Measurements from ENCODE around the gene H3-3A.

Gene H3-3A

GRCh38 chr1:226062558-226063223 is at the start of gene H3-3A:
Gene H3-3A, plus strand, starts transcription at chr1:226062716. Its CDS starts 1,636 bp downstream, at chr1:226064352.
- in situ Hi-C loops (cut with HindIII; ENCODE audit: low sequenced_read_pairs) = loop anchor here (5.0 kb wide), 1 partner anchor 70 kb away; no protein-coding TSS in a partner anchor

GRCh38 chr1:226017070-226017469 is 45.4 kb upstream of the H3-3A start:
- in situ Hi-C loops (cut with HindIII; ENCODE audit: low sequenced_read_pairs) = no loop called here

DNA sequence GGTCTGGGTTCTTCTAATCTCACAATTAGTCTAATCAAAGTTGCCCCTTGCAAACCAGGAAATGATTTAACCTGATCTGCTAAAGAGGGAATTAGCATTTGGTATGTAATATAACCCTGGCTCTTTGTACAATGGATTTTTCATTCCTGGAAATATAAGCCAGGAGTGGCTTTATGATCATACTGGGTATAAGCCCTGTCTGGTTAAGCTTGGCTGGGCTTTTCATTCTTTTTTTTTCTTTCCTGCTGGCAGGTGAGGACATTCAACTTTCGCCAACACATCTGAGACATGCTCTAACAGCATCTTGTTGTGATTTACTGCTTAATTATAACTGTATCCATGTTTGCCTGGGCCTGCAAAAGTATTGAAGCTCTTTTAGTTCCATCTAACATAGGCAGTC is 42.9 kb upstream of the H3-3A start:
- in situ Hi-C loops (cut with HindIII; ENCODE audit: low sequenced_read_pairs) = no loop called here

DNA sequence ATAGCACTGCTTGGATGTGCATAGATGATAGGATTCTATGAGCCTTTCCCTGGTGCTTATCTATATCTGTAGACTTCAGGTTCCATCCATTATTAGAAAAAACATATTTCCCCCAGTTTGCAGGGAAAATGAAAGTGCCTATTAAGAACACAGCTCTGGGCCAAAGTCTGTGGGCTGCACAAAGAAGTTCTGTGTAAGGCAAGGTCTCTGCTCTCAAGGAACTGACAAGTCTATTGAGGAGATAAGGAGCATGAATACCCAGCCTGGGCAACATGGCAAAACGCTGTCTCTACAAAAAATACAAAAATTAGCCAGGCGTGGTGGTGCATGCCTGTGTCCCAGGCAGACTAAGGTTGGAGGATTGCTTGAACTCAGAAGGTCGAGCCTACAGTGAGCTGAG is 41.1 kb upstream of the H3-3A start:
- in situ Hi-C loops (cut with HindIII; ENCODE audit: low sequenced_read_pairs) = no loop called here

GRCh38 chr1:226021801-226022200 is 40.7 kb upstream of the H3-3A start:
- in situ Hi-C loops (cut with HindIII; ENCODE audit: low sequenced_read_pairs) = no loop called here

GRCh38 chr1:226023735-226024134 is 38.8 kb upstream of the H3-3A start:
- in situ Hi-C loops (cut with HindIII; ENCODE audit: low sequenced_read_pairs) = no loop called here

DNA sequence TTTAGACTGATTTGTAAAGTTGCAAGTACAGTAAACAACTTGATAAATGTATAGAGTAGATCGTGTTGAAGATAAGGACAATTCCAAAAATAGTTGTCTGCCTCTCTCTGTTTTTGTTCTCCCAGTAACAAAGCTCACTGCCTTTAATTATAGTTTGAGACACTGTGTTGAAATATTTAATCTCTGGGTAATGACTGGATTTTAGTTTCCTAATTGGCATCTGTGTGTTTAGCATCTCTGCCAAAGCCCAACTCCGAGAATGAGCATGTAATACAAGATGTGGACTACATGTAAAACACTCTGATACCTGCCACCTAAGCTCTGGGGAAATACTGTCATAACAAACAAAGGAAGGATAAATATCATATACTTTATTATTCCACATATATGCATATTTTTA is 35.7 kb upstream of the H3-3A start:
- in situ Hi-C loops (cut with HindIII; ENCODE audit: low sequenced_read_pairs) = no loop called here

DNA sequence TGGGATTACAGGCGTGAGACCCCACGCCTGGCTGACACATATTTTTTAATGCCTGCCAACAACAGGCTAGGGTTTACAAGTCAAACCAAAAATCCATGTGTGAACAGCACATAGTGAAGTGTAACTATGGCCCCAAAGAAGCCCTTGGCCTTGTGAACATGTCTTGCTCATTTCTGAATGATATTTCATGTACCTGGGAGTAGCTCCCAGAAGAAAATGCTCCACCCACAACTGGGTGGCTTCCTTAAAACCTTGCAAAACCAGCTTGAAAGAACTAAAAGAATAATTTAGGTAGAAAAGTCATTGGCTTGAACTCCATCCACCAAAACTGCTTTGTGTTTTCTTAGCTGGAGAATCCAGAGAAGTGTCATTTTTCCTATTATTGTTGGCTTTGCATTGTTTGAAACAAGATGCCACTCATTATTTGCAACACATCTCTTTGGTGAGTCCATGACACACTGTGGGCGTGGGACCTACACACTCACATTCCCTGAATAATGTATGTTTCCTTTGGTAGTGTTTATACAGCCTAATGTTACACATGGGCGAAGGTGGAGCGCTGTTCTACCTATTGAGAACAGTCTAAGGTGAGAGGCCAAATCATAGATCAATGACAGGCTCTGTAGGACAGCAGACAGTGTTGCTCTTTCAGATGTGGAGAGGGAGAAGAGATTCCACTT is 34.8 kb upstream of the H3-3A start:
- in situ Hi-C loops (cut with HindIII; ENCODE audit: low sequenced_read_pairs) = no loop called here

- in situ Hi-C loops (cut with HindIII; ENCODE audit: low sequenced_read_pairs) = no loop called here
Observed at GRCh38 chr1:226029093-226029496, 33.4 kb upstream of the H3-3A start.

DNA sequence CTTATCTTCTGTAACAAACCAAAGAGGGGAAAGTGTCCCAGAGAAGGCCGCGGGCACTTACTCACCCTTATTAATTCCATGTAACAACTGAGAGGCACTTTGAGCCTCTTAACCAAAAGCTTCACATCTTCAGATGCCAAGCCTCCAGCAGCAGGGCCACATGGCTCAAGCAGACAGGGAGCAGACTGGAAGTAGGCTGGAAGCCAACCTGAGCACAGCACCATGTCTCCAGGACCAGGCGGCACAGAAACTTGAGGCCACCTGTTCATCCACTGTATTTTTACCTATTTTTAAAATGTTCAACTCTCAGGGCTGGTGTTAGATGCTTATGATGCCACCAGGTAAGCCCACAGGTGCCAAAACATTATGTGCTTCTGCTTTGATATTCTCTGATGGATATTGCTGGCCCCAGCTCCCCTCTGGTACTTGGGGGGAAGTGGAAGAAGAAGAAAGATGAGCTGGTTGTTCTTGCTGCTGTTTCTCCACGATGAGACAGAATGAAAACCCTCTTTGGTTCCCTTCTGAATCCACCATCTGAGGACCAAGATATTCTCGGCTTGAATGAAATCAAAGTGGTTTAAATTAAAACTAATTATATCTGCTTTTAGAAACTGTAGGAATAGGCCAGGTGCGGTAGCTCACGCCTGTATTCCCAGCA is 32.8 kb upstream of the H3-3A start:
- in situ Hi-C loops (cut with HindIII; ENCODE audit: low sequenced_read_pairs) = no loop called here

- in situ Hi-C loops (cut with HindIII; ENCODE audit: low sequenced_read_pairs) = no loop called here
Observed at GRCh38 chr1:226033582-226033981, 28.9 kb upstream of the H3-3A start.

- in situ Hi-C loops (cut with HindIII; ENCODE audit: low sequenced_read_pairs) = no loop called here
Observed at GRCh38 chr1:226033991-226034390, 28.5 kb upstream of the H3-3A start.

DNA sequence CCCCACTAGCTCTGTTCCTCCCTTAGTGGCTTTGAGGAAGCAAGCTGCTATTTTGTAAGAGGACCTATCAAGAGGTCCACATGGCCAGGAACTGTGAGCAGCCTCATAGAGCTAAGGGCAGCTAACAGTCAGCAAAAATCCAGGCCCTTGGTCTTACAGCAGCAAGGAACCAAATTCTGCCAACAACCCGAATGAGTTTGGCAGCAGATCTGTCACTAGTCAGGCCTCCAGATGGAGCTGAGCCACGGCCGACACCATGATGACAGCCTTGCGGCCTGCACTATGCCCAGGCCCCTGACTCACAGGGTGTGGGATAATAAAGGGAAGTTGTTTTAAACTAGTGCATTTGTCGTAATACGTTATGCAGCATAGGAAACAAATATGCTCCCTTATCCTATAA is 28.0 kb upstream of the H3-3A start:
- in situ Hi-C loops (cut with HindIII; ENCODE audit: low sequenced_read_pairs) = no loop called here

DNA sequence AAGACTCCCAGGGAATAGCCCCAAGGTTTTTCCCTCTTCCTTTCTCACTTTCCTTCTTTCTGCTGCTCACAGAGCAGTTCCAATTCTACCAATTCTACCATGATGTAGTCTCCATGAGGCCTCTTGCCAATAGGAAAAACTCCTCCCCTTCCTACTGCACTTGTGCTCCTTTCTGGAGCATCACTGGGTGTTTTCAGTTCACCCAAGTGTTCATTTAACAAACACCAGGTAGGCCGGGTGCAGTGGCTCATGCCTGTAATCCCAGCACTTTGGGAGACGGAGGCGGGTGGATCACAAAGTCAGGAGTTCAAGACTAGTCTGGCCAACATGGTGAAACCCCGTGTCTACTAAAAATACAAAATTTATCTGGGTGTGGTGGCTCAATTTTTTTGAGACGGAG is 26.6 kb upstream of the H3-3A start:
- in situ Hi-C loops (cut with HindIII; ENCODE audit: low sequenced_read_pairs) = no loop called here

- in situ Hi-C loops (cut with HindIII; ENCODE audit: low sequenced_read_pairs) = no loop called here
Observed at GRCh38 chr1:226038661-226039060, 23.9 kb upstream of the H3-3A start.

- in situ Hi-C loops (cut with HindIII; ENCODE audit: low sequenced_read_pairs) = no loop called here
Observed at GRCh38 chr1:226041419-226041818, 21.1 kb upstream of the H3-3A start.

GRCh38 chr1:226044514-226045101 is 17.9 kb upstream of the H3-3A start:
- in situ Hi-C loops (cut with HindIII; ENCODE audit: low sequenced_read_pairs) = no loop called here

DNA sequence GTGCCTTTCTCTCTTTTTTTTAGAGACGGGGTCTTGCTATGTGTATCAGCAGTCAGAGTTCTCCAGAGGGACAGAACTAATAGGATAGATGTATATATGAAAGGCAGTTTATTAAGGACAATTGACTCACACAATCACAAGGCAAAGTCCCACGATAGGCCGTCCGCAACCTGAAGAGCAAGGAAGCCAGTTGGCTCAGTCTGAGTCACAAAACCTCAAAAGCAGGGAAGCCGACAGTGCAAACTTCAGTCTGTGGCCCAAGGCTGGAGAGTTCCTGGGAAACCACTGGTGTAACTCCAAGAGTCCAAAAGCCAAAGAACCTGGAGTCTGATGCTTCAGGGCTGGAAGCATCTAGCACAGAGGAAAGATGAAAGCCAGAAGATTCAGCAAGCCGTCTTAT is 16.3 kb upstream of the H3-3A start:
- in situ Hi-C loops (cut with HindIII; ENCODE audit: low sequenced_read_pairs) = no loop called here

- in situ Hi-C loops (cut with HindIII; ENCODE audit: low sequenced_read_pairs) = no loop called here
Observed at GRCh38 chr1:226047495-226047894, 15.0 kb upstream of the H3-3A start.

GRCh38 chr1:226048886-226049285 is 13.6 kb upstream of the H3-3A start:
- in situ Hi-C loops (cut with HindIII; ENCODE audit: low sequenced_read_pairs) = no loop called here

- in situ Hi-C loops (cut with HindIII; ENCODE audit: low sequenced_read_pairs) = no loop called here
Observed at GRCh38 chr1:226050133-226050532, 12.4 kb upstream of the H3-3A start.

GRCh38 chr1:226051365-226051764 is 11.2 kb upstream of the H3-3A start:
- in situ Hi-C loops (cut with HindIII; ENCODE audit: low sequenced_read_pairs) = no loop called here

All from endothelial cell of hepatic sinusoid (primary cell).